ENCODE results near the gene PNRC1.
"Not testable (repeated sequence)": the region's sequence is repeated elsewhere in the genome, so short reads cannot be mapped to it uniquely, and the experiment has no call there.

Gene PNRC1

GRCh38 chr6:89116702-89117101, 36.2 kb downstream of the PNRC1 start:
- DNase-seq = no peak

DNA sequence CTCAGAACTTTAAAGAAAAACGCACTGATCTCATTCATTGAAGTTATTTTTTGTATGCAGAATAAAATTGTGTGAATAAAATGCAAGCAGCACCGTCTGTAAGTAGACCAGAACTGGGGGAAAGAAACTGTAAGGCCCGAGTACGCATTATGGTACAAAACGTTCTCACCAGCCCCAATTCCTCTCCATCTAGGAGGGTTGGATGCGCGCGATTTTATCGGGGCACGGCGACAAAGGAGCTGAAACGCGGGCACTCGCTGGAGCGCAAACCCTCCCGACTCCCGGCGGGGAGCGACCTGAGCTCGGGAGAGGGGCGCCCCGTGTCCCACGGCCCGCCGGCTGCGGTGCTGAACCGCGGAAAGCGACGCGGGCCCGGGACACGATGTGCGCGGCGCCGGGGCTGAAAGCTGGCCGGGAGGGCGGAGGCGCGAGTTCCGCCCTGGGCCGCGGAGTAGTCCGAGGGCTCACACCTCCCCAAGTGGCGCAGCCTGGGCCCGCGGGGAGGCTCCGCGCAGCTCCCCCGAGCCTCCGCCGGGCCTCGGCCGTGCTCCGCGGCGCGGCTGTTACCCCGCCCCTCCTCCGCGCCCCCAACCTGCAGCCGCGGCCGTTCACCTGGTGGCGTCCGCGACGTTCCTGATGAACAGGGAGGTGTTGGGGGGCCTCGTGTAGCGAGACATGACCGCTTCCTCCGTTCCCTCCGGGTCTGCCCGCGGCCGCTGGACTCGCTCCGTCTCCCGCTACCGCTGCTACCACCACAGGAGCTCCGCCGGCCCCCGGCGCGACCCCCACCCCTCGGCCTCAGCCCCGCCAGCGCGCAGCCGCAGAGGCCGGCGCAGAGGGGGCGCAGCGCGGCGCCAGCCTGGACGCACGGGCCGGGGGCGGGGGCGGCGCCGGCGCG, 36.9 kb downstream of the PNRC1 start, which contains the start of gene SRSF12:
Gene SRSF12 (minus strand): TSS at position 861 of the 898 bp plus-strand sequence. CDS start 184 bp downstream, at position 677.
- peak; percentile 49 for DNase-seq

DNA sequence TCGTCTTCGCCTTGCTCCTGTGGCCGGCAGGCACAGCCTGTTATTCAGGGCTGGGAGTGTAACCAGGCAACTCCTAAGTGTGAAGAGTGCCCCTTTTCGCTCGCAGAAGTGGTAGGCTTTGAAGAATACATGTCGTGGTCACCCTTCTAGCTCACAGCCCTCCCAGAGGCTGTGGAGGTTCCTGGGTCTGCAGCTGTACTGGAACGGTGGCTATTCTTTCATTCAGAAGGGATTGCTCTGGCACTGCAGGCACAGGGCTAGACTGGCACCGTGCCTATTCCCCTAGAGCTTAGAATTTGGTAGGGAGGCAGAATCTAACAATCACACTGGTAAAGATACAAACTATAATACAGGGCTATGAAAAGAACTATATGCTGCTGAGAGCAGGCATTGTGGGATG, 38.4 kb downstream of the PNRC1 start:
- no peak for DNase-seq

- no peak for DNase-seq
Measured at GRCh38 chr6:89120371-89120770, 39.8 kb downstream of the PNRC1 start.

- no peak for DNase-seq
Measured at GRCh38 chr6:89121934-89122333, 41.4 kb downstream of the PNRC1 start.

DNA sequence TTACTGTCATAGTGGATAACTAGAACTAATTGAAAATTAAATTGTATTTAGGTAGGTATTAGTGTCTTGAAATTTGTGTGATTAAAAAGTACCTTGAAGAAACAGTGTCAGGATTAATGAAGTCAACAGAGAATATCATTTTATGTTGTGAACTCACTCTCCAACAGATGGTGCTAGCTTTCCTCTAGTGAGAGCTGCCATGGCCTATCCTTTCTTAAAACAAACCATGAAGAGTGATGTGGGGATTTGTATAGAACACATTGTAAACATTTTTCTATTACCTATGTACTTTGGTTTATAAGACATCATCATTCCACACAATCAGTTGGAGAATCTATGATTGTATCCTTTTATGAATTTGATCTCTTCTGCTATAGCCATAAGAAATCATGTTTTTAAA, 42.1 kb downstream of the PNRC1 start:
- no peak for DNase-seq

GRCh38 chr6:89128256-89128671, 47.7 kb downstream of the PNRC1 start:
- not testable (repeated sequence) for DNase-seq

GRCh38 chr6:89131599-89131998, 51.0 kb downstream of the PNRC1 start:
- DNase-seq = no peak

GRCh38 chr6:89132057-89132456, 51.5 kb downstream of the PNRC1 start:
- DNase-seq = no peak

- no peak for DNase-seq
Measured at GRCh38 chr6:89133981-89134380, 53.4 kb downstream of the PNRC1 start.

- no peak for DNase-seq
Measured at GRCh38 chr6:89134723-89135122, 54.2 kb downstream of the PNRC1 start.

Measured in CD4-positive, alpha-beta T cell treated with Interleukin-17A for 4 hours (primary cell).